Trophoblast cell (in vitro differentiated cells and primary cell): ENCODE results near the gene WDR72.

Source experiments
- DNase-seq, 2 donors: peaks; one replicate each; pipeline ENCODE4 v3.0.0-alpha.2; 2016
- H2AFZ ChIP-seq: 2 replicates; pipeline ENCODE4 v1.6.1; 2013; ENCODE audit warnings: low read length, moderate library complexity, mild to moderate bottlenecking; ENCODE audit not compliant: insufficient read depth, poor library complexity
- H2AK5ac ChIP-seq: 2 replicates; pipeline ENCODE4 v1.6.1; 2013; ENCODE audit warnings: mild to moderate bottlenecking, low read length
- H2BK120ac ChIP-seq: 2 replicates; pipeline ENCODE4 v1.6.1; 2013; ENCODE audit warnings: low read length, mild to moderate bottlenecking, moderate library complexity; ENCODE audit not compliant: insufficient read depth, poor library complexity
- H2BK12ac ChIP-seq: 2 replicates; pipeline ENCODE4 v1.6.1; 2013; ENCODE audit warnings: mild to moderate bottlenecking, low read length, moderate library complexity
- H2BK5ac ChIP-seq: 2 replicates; pipeline ENCODE4 v1.6.1; 2013; ENCODE audit warnings: low read length, low read depth, moderate library complexity, mild to moderate bottlenecking; ENCODE audit not compliant: poor library complexity
- H3K14ac ChIP-seq: 2 replicates; pipeline ENCODE4 v1.6.1; 2013; ENCODE audit warnings: mild to moderate bottlenecking, low read length
- H3K18ac ChIP-seq: 2 replicates; pipeline ENCODE4 v1.6.1; 2013; ENCODE audit warnings: mild to moderate bottlenecking, low read length
- H3K23ac ChIP-seq: 2 replicates; pipeline ENCODE4 v1.6.1; 2013; ENCODE audit warnings: low read length
- H3K27ac ChIP-seq: 2 replicates; pipeline ENCODE4 v1.5.1; 2013; ENCODE audit warnings: low read depth, mild to moderate bottlenecking, inconsistent platforms, low read length, moderate library complexity
- H3K27me3 ChIP-seq: 2 replicates; pipeline ENCODE4 v1.6.1; 2013; ENCODE audit warnings: inconsistent platforms, mild to moderate bottlenecking, low read length, moderate library complexity; ENCODE audit not compliant: insufficient read depth
- H3K36me3 ChIP-seq, 2 experiments: 1 replicate in 1 of 2; 2 replicates in 1 of 2; pipeline ENCODE4 v1.6.1; 2013; ENCODE audit warnings: low read length in 2 of 2, mild to moderate bottlenecking in 2 of 2, moderate library complexity in 1 of 2; ENCODE audit not compliant: insufficient read depth in 2 of 2, control insufficient read depth in 1 of 2
- H3K4ac ChIP-seq: 2 replicates; pipeline ENCODE4 v1.6.1; 2013; ENCODE audit warnings: low read depth, mild to moderate bottlenecking, low read length, moderate library complexity
- H3K4me1 ChIP-seq, 2 experiments: 1 replicate in 1 of 2; 2 replicates in 1 of 2; pipeline ENCODE4 v1.6.1; 2013; ENCODE audit warnings: low read length in 2 of 2, mild to moderate bottlenecking in 2 of 2, moderate library complexity in 1 of 2; ENCODE audit not compliant: insufficient read depth in 2 of 2, control insufficient read depth in 1 of 2
- H3K4me2 ChIP-seq: 2 replicates; pipeline ENCODE4 v1.6.1; 2013; ENCODE audit warnings: inconsistent platforms, mild to moderate bottlenecking, low read length, moderate library complexity
- H3K4me3 ChIP-seq: 2 replicates; pipeline ENCODE4 v1.5.1; 2013; ENCODE audit warnings: mild to moderate bottlenecking, low read depth, low read length, inconsistent platforms
- H3K79me1 ChIP-seq: one replicate; pipeline ENCODE4 v1.6.1; 2013; ENCODE audit warnings: low read length
- H3K79me2 ChIP-seq: 2 replicates; pipeline ENCODE4 v1.6.1; 2013; ENCODE audit warnings: low read length, mild to moderate bottlenecking; ENCODE audit not compliant: control insufficient read depth, insufficient read depth, poor library complexity
- H3K9ac ChIP-seq: 2 replicates; pipeline ENCODE4 v1.6.1; 2013; ENCODE audit warnings: mild to moderate bottlenecking, low read length
- H3K9me3 ChIP-seq: 2 replicates; pipeline ENCODE4 v1.6.1; 2013; ENCODE audit warnings: low read depth, mild to moderate bottlenecking, control low read depth, inconsistent platforms, low read length; ENCODE audit not compliant: insufficient read depth
- H4K12ac ChIP-seq: 2 replicates; pipeline ENCODE4 v1.6.1; 2013; ENCODE audit warnings: low read depth, mild to moderate bottlenecking, low read length, moderate library complexity
- H4K8ac ChIP-seq: 2 replicates; pipeline ENCODE4 v1.6.1; 2013; ENCODE audit warnings: low read depth, mild to moderate bottlenecking, low read length, moderate library complexity
- H4K91ac ChIP-seq: one replicate; pipeline ENCODE4 v1.6.1; 2013; ENCODE audit warnings: low read depth, mild to moderate bottlenecking, low read length, moderate library complexity
- WGBS: extraction: QIAGEN DNeasy Blood & Tissue Kit; methylation state at CpG from one replicate; pipeline ENCODE4 v1.1.7; 2013; ENCODE audit warnings: missing lambda C conversion rate; ENCODE audit not compliant: insufficient read length, insufficient coverage; ENCODE audit errors: extremely low coverage; 5-methylcytosine and 5-hydroxymethylcytosine counted together

Gene WDR72

DNA sequence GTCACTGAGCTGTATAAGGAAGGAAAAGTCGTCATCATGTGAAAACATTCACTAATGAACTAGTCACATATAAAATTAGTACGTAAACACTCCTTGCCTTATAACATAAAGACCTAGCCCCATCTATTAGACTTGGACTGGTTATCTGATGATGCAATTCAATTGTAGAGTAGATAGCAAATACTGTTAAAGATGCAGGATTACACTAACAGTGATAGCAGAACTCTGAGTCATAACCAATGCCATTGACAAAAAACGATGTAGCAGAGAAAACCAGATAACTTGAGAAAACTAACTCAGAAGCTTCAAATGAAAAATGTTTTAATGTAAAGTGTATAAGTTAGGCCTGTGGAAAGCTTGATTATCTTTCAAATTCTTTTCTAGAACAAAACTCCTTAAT lies 132.2 kb downstream of the WDR72 start:
- Histone ChIP-seq H3K79me2 (no peaks in the 10 kb centered on the region), H3K4ac (no peak overlapping the region), H3K18ac (no peak overlapping the region), H4K8ac (no peak overlapping the region), H3K14ac (no peak overlapping the region), H4K91ac (no peak overlapping the region), H3K9me3 (peaks cover 3% of the 10 kb centered on the region), H4K12ac (no peak overlapping the region), H3K9ac (no peak overlapping the region), H3K27ac (no peak overlapping the region), H3K27me3 (no peaks in the 10 kb centered on the region), H3K4me1 (no peaks in the 10 kb centered on the region), H2BK5ac (no peak overlapping the region), H3K79me1 (no peaks in the 10 kb centered on the region), H2AK5ac (no peak overlapping the region), H2BK120ac (no peak overlapping the region), H3K4me3 (no peak overlapping the region), H3K4me2 (no peak overlapping the region), H3K23ac (no peak overlapping the region), H2AFZ (no peak overlapping the region), H3K36me3 (no peaks in the 10 kb centered on the region), H2BK12ac (no peak overlapping the region)
- WGBS = no CpG with 5 or more reads among the region's 3 CpGs
- no peak for DNase-seq

DNA sequence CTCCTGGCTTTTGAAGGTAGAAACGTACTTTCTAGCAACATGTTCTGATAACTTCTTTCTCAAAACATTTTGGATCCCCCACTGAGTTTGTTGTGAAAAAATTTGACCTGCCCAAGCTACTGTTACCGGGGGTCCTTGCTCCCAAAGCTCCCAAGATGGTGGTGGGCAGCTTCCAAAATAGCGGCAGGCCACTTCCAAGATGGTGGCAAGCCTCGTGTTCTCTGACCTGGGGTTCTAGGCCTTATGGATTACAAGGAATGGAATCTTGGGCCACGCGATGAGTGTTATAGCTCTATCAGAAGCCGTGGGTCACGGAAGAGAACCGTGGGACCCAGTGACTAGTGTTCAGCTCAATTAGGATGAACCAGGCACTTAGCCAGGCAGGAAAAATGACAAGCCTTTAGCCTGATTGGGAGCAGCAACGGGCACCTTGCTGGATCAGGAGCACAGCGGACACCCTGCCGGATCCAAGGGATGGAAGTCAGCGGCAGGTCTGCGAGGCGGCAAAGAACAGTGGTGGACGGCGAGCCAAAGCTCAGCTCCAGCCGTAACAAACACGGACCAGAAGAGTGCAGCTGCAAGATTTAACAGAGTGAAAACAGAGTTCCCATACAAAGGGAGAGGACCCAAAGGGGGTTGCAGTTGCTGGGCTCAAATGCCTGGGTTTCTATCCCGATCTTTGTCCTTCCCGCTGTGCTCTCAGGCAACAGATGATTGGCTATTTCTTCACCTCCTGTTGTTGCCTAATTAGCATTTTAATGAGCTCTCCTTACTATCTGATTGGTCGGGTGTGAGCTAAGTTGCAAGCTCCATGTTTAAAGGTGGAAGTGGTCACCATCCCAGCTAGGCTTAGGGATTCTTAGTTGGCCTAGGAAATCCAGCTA lies 133.3 kb downstream of the WDR72 start:
- H2AK5ac ChIP-seq = no peak overlapping the region
- no peak overlapping the region for H4K12ac ChIP-seq
- H4K8ac ChIP-seq = no peak overlapping the region
- H3K79me1 ChIP-seq = no peaks in the 10 kb centered on the region
- no peaks in the 10 kb centered on the region for H3K4me1 ChIP-seq
- no peak overlapping the region for H2AFZ ChIP-seq
- no peak overlapping the region for H3K14ac ChIP-seq
- H4K91ac ChIP-seq = no peak overlapping the region
- no CpG with 5 or more reads among the region's 22 CpGs for WGBS
- H3K4ac ChIP-seq = no peak overlapping the region
- H2BK5ac ChIP-seq = no peak overlapping the region
- no peak overlapping the region for H3K4me2 ChIP-seq
- DNase-seq = no peak
- no peak overlapping the region for H3K23ac ChIP-seq
- no peak overlapping the region for H3K9ac ChIP-seq
- no peaks in the 10 kb centered on the region for H3K36me3 ChIP-seq
- H2BK120ac ChIP-seq = no peak overlapping the region
- no peak overlapping the region for H2BK12ac ChIP-seq
- H3K27ac ChIP-seq = no peak overlapping the region
- H3K79me2 ChIP-seq = no peaks in the 10 kb centered on the region
- H3K9me3 ChIP-seq = no peaks in the 10 kb centered on the region
- H3K18ac ChIP-seq = no peak overlapping the region
- no peaks in the 10 kb centered on the region for H3K27me3 ChIP-seq
- H3K4me3 ChIP-seq = no peak overlapping the region

DNA sequence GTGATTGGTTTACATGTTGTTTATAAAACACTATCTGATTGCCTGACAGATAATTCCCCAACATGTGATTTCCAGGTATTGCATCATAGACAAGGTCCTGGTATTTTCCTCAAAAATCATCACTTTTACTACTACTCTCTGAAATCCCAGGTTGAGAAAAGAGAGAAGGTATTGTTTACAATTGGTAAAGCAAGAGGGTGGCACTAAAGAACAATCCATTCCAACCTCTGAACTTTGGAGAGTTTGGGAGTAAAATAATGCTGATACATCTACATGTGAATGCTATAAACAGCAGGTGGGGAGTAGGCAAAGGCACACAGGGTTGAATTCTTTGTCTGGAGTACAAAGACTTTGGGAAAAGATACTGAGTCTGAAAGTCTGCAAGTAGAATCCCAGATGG lies 134.2 kb downstream of the WDR72 start:
- Histone ChIP-seq H3K9me3 (no peaks in the 10 kb centered on the region), H4K91ac (no peak overlapping the region)

DNA sequence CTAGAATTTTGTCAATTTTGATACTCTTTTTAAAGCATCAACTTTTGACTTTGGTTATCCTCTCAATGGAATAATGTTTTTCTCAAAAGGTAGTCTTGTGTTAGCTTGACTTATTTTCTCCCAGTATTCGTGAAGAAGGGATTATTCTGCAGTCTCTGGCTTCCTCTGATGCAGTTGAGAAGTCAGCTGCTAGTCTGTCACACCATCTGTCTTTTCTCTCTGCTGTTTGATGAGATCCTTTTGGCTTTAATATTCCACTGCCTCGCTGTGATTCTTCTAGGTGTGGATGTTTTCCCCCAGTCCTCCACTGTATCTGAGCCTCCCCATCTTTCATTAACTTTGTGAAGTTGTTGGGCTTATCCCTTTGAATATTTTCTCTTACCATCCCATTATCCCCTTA lies 141.0 kb downstream of the WDR72 start:
- Histone ChIP-seq H2AFZ (no peak overlapping the region), H3K23ac (no peak overlapping the region), H3K4me3 (no peak overlapping the region), H3K27ac (no peak overlapping the region), H2BK5ac (no peak overlapping the region), H3K9me3 (no peaks in the 10 kb centered on the region), H3K9ac (no peak overlapping the region), H3K27me3 (no peaks in the 10 kb centered on the region), H3K36me3 (no peaks in the 10 kb centered on the region), H3K79me2 (no peaks in the 10 kb centered on the region), H3K4me1 (no peaks in the 10 kb centered on the region), H2BK120ac (no peak overlapping the region), H3K18ac (no peak overlapping the region), H4K8ac (no peak overlapping the region), H4K12ac (no peak overlapping the region), H3K14ac (no peak overlapping the region), H3K4me2 (no peak overlapping the region), H4K91ac (no peak overlapping the region), H3K79me1 (no peaks in the 10 kb centered on the region), H3K4ac (no peak overlapping the region), H2BK12ac (no peak overlapping the region), H2AK5ac (no peak overlapping the region)
- no CpG with 5 or more reads among the region's 2 CpGs for WGBS
- no peak for DNase-seq

More for the DNA sequence above, 134.2 kb downstream of the WDR72 start:
- no peak overlapping the region for H3K9ac ChIP-seq
- H3K36me3 ChIP-seq = no peaks in the 10 kb centered on the region
- no peak overlapping the region for H4K12ac ChIP-seq
- H2BK120ac ChIP-seq = no peak overlapping the region
- no peak overlapping the region for H2AK5ac ChIP-seq
- H3K18ac ChIP-seq = no peak overlapping the region
- no peak overlapping the region for H3K14ac ChIP-seq
- no peak for DNase-seq
- H3K27ac ChIP-seq = no peak overlapping the region
- H2BK12ac ChIP-seq = no peak overlapping the region
- H3K4me3 ChIP-seq = no peak overlapping the region
- no peak overlapping the region for H3K4ac ChIP-seq
- H2BK5ac ChIP-seq = no peak overlapping the region
- H3K4me2 ChIP-seq = no peak overlapping the region
- H4K8ac ChIP-seq = no peak overlapping the region
- H2AFZ ChIP-seq = no peak overlapping the region
- H3K27me3 ChIP-seq = no peaks in the 10 kb centered on the region
- H3K79me1 ChIP-seq = no peaks in the 10 kb centered on the region
- no peak overlapping the region for H3K23ac ChIP-seq
- H3K4me1 ChIP-seq = no peaks in the 10 kb centered on the region
- no peaks in the 10 kb centered on the region for H3K79me2 ChIP-seq
